ENCODE measurements around the gene TMEM135. TPM values are rescaled to one million over a fixed set of nuclear protein-coding genes. Genes with fewer than 3 reads are reported as not detected.
"Not testable (repeated sequence)": the region's sequence is repeated elsewhere in the genome, so short reads cannot be mapped to it uniquely, and the experiment has no call there.

TMEM135 gene
- total RNA-seq, 1 experiment from 2014 or later = 14.0 TPM

GRCh38 chr11:87107379-87107778 lies 69.6 kb downstream of the TMEM135 start:
- H4K20me1 ChIP-seq (ENCODE audit: low read length); H3K9ac ChIP-seq (ENCODE audit: low read length); H3F3A ChIP-seq (ENCODE audit: low read length, unreplicated experiment); H3K4me3 ChIP-seq (ENCODE audit: low read length); ATAC-seq; H3K9me2 ChIP-seq (replicated peaks; ENCODE audit: low read length); H3K9me3 ChIP-seq (ENCODE audit: low read length); CTCF ChIA-PET; intact Hi-C loops (cut with micrococcal nuclease); POLR2A ChIA-PET (ENCODE audit: unreplicated experiment); H3K27ac ChIP-seq (ENCODE audit: low read length); DNase-seq; H3K36me3 ChIP-seq (ENCODE audit: low read depth, low read length); H2AFZ ChIP-seq (ENCODE audit: low read length); H3K27me3 ChIP-seq (ENCODE audit: low read length); BruUV-seq (replicated peaks); H3K4me2 ChIP-seq (ENCODE audit: low read length); H3K4me1 ChIP-seq (ENCODE audit: insufficient read depth, low read length); H3K79me2 ChIP-seq (ENCODE audit: low read length): not testable (repeated sequence)

GRCh38 chr11:87110443-87111131 lies 72.9 kb downstream of the TMEM135 start:
- TF ChIP-seq EZH2phosphoT487 (IDR thresholded peaks at IDR 0.05; ENCODE audit: borderline replicate concordance, low read length) (no peak), EZH2 (IDR thresholded peaks at IDR 0.05; ENCODE audit: low read length, unreplicated experiment) (no peak), CTCF (conservative IDR thresholded peaks at IDR 0.05; ENCODE audit: low read depth, low read length) (no peak)
- BruUV-seq (replicated peaks) = no TSS peak
- no peak for ATAC-seq
- H3K4me3 ChIP-seq (ENCODE audit: low read length) = no peak overlapping the region
- intact Hi-C loops (cut with micrococcal nuclease) = no loop called here
- no peaks in the 10 kb centered on the region for H3K36me3 ChIP-seq (ENCODE audit: low read depth, low read length)
- ChIA-PET CTCF (interaction anchor here (0.7 kb wide), 1 partner anchor 227 kb away, joined by 3 read pairs; no protein-coding TSS in a partner anchor), POLR2A (ENCODE audit: unreplicated experiment) (interaction anchor here (0.6 kb wide), 1 partner anchor 128 kb away, joined by 3 read pairs; no protein-coding TSS in a partner anchor)
- H3K9ac ChIP-seq (ENCODE audit: low read length) = no peak overlapping the region
- no peaks in the 10 kb centered on the region for H3K4me1 ChIP-seq (ENCODE audit: insufficient read depth, low read length)
- H3K4me2 ChIP-seq (ENCODE audit: low read length) = no peak overlapping the region
- no peak overlapping the region for H2AFZ ChIP-seq (ENCODE audit: low read length)
- H3K9me2 ChIP-seq (replicated peaks; ENCODE audit: low read length) = no peaks in the 10 kb centered on the region
- H3F3A ChIP-seq (ENCODE audit: low read length, unreplicated experiment) = no peaks in the 10 kb centered on the region
- H4K20me1 ChIP-seq (ENCODE audit: low read length) = no peaks in the 10 kb centered on the region
- H3K27ac ChIP-seq (ENCODE audit: low read length) = no peak overlapping the region
- H3K27me3 ChIP-seq (ENCODE audit: low read length) = no peaks in the 10 kb centered on the region
- H3K9me3 ChIP-seq (ENCODE audit: low read length) = no peaks in the 10 kb centered on the region
- no peak for DNase-seq
- peaks cover 4% of the 10 kb centered on the region; the same call in 1 of the 2 replicates for H3K79me2 ChIP-seq (ENCODE audit: low read length)

GRCh38 chr11:87114093-87114492 lies 76.4 kb downstream of the TMEM135 start:
- Histone ChIP-seq H3K9me2 (replicated peaks; ENCODE audit: low read length) (no peaks in the 10 kb centered on the region), H2AFZ (ENCODE audit: low read length) (no peak overlapping the region), H4K20me1 (ENCODE audit: low read length) (no peaks in the 10 kb centered on the region), H3F3A (ENCODE audit: low read length, unreplicated experiment) (no peaks in the 10 kb centered on the region), H3K4me1 (ENCODE audit: insufficient read depth, low read length) (no peaks in the 10 kb centered on the region), H3K9ac (ENCODE audit: low read length) (no peak overlapping the region), H3K4me3 (ENCODE audit: low read length) (no peak overlapping the region), H3K4me2 (ENCODE audit: low read length) (no peak overlapping the region), H3K27ac (ENCODE audit: low read length) (no peak overlapping the region), H3K79me2 (ENCODE audit: low read length) (no peaks in the 10 kb centered on the region), H3K27me3 (ENCODE audit: low read length) (no peaks in the 10 kb centered on the region), H3K36me3 (ENCODE audit: low read depth, low read length) (no peaks in the 10 kb centered on the region), H3K9me3 (ENCODE audit: low read length) (no peaks in the 10 kb centered on the region)
- ATAC-seq = no peak
- ChIA-PET CTCF (interaction anchor here (0.7 kb wide), 1 partner anchor 309 kb away, joined by 3 read pairs; no protein-coding TSS in a partner anchor), POLR2A (ENCODE audit: unreplicated experiment) (no interaction called here)
- intact Hi-C loops (cut with micrococcal nuclease) = no loop called here
- DNase-seq = no peak
- no TSS peak for BruUV-seq (replicated peaks)
- no peak for TF ChIP-seq EZH2 (IDR thresholded peaks at IDR 0.05; ENCODE audit: low read length, unreplicated experiment)
- TF ChIP-seq EZH2phosphoT487 (IDR thresholded peaks at IDR 0.05; ENCODE audit: borderline replicate concordance, low read length) = no peak
- no peak for TF ChIP-seq CTCF (conservative IDR thresholded peaks at IDR 0.05; ENCODE audit: low read depth, low read length)

Measured in PC-3 (cell line).